B cell (primary cell): Measurements from ENCODE around the gene GNG7. TPM values are rescaled to one million over a fixed set of nuclear protein-coding genes. Genes with fewer than 3 reads are reported as not detected.

Experiments used
- ATAC-seq: fragments of 200-7000 bp; cut with Tn5 transposase; one replicate; pipeline ENCODE4 v1.10.0; 2021; ENCODE audit warnings: low read depth, mild to moderate bottlenecking, moderate number of reproducible peaks, moderate library complexity
- CTCF ChIA-PET: fragments of 350-600 bp; sonication (Branson Sonifier 250); formaldehyde crosslinking; loops from one replicate; lab custom pipeline; 2021; ENCODE audit warnings: antibody characterized with exemption, inconsistent platforms; lab: Charles Lee
- POLR2A ChIA-PET: fragments of 350-600 bp; sonication (Branson Sonifier 250); formaldehyde crosslinking; loops from one replicate; lab custom pipeline; 2021; ENCODE audit warnings: antibody characterized with exemption; lab: Charles Lee
- DNase-seq: peaks from one replicate; pipeline ENCODE4 v3.0.0; 2013
- H2AFZ ChIP-seq: 2 replicates; pipeline ENCODE4 v1.6.1; 2012; ENCODE audit warnings: mild to moderate bottlenecking, low read depth, low read length; ENCODE audit not compliant: insufficient read depth, poor library complexity, severe bottlenecking
- H3K27ac ChIP-seq, 2 donors: 1 replicate in 1 of 2; 2 replicates in 1 of 2; pipeline ENCODE4 v1.5.1; 2012 to 2013; ENCODE audit warnings: low read length in 2 of 2, mild to moderate bottlenecking in 2 of 2, moderate library complexity in 1 of 2
- H3K27me3 ChIP-seq, 4 experiments: fragments of 200-600 bp in 1 of 4; sonication (generic) in 1 of 4; replicated peaks in 1 of 4; 1 replicate in 2 of 4; 2 replicates in 2 of 4; pipeline versions ENCODE4 v1.6.1 to v1.7.0; 2013 to 2016; ENCODE audit warnings: low read length in 3 of 4, mild to moderate bottlenecking in 2 of 4, mixed read lengths in 1 of 4, moderate library complexity in 1 of 4; ENCODE audit not compliant: insufficient read depth in 4 of 4, control insufficient read depth in 3 of 4; ENCODE audit errors: control extremely low read depth in 1 of 4
- H3K36me3 ChIP-seq, 2 experiments: replicated peaks in 1 of 2; 1 replicate in 1 of 2; 2 replicates in 1 of 2; pipeline versions ENCODE4 v1.6.1 to v1.7.1; 2013; ENCODE audit warnings: low read length in 1 of 2; ENCODE audit not compliant: insufficient read depth in 2 of 2, control insufficient read depth in 1 of 2; ENCODE audit errors: control extremely low read depth in 1 of 2, extremely low read depth in 1 of 2
- H3K4me1 ChIP-seq, 2 donors: fragments of 200-600 bp in 1 of 2; sonication (generic) in 1 of 2; 1 replicate in 1 of 2; 2 replicates in 1 of 2; pipeline versions ENCODE4 v1.5.1 to v1.6.1; 2013 to 2017; ENCODE audit warnings: low read length in 2 of 2; ENCODE audit not compliant: control insufficient read depth in 2 of 2, insufficient read depth in 2 of 2
- H3K4me2 ChIP-seq: replicated peaks from 2 replicates; pipeline ENCODE3; 2012; ENCODE audit warnings: mild to moderate bottlenecking, low read depth, low read length; ENCODE audit not compliant: poor library complexity, severe bottlenecking
- H3K4me3 ChIP-seq, 5 experiments: fragments of 200-600 bp in 1 of 5; sonication (generic) in 1 of 5; 1 replicate in 3 of 5; 2 replicates in 2 of 5; pipeline versions ENCODE4 v1.5.1 to v1.7.0; 2011 to 2016; ENCODE audit warnings: low read length in 4 of 5, mild to moderate bottlenecking in 4 of 5, low read depth in 2 of 5, control low read depth in 1 of 5, moderate library complexity in 1 of 5; ENCODE audit not compliant: insufficient read depth in 1 of 5; ENCODE audit errors: control extremely low read depth in 1 of 5, extremely low read depth in 1 of 5
- H3K79me2 ChIP-seq: fragments of 200-600 bp; sonication (generic); one replicate; pipeline ENCODE4 v1.6.0; 2016; ENCODE audit warnings: low read length; ENCODE audit not compliant: control insufficient read depth, insufficient read depth
- H3K9ac ChIP-seq: fragments of 200-600 bp; sonication (generic); 2 replicates; pipeline ENCODE4 v1.6.1; 2017; ENCODE audit warnings: mild to moderate bottlenecking, low read length, moderate library complexity
- H3K9me3 ChIP-seq, 3 donors: one replicate each; pipeline versions ENCODE4 v1.6.1 to v1.7.1; 2013; ENCODE audit warnings: low read length in 2 of 3; ENCODE audit not compliant: control insufficient read depth in 2 of 3, insufficient read depth in 1 of 3; ENCODE audit errors: control extremely low read depth in 1 of 3
- H4K20me1 ChIP-seq: 2 replicates; pipeline ENCODE4 v1.6.0; 2012; ENCODE audit warnings: mild to moderate bottlenecking, low read length; ENCODE audit not compliant: insufficient read depth, control insufficient read depth, poor library complexity, severe bottlenecking
- H3K27ac Mint-ChIP-seq: one replicate; pipeline ENCODE4 v1.8.0; 2021; ENCODE audit warnings: mixed read lengths
- H3K27me3 Mint-ChIP-seq: one replicate; pipeline ENCODE4 v1.8.0; 2021; ENCODE audit warnings: mixed read lengths
- H3K4me1 Mint-ChIP-seq: one replicate; pipeline ENCODE4 v1.8.0; 2021; ENCODE audit warnings: mixed read lengths
- H3K4me3 Mint-ChIP-seq: one replicate; pipeline ENCODE4 v1.8.0; 2021; ENCODE audit warnings: mixed read lengths
- H3K9me3 Mint-ChIP-seq: one replicate; pipeline ENCODE4 v1.8.0; 2022; ENCODE audit warnings: mixed read lengths; ENCODE audit not compliant: insufficient read depth
- CTCF ChIP-seq: fragments of 200-600 bp; IDR thresholded peaks from one replicate; pipeline ENCODE4 v1.8.0; 2022; ENCODE audit warnings: antibody characterized with exemption, mild to moderate bottlenecking
- EZH2 ChIP-seq: IDR thresholded peaks from 2 replicates; pipeline ENCODE4 v1.6.1; 2012; ENCODE audit warnings: borderline replicate concordance, low read depth, mild to moderate bottlenecking, moderate library complexity, low read length; ENCODE audit not compliant: insufficient read depth, poor library complexity, severe bottlenecking
- WGBS: methylation state at CpG from one replicate; pipeline ENCODE4 v1.1.5; 2013; ENCODE audit warnings: missing lambda C conversion rate; ENCODE audit not compliant: insufficient coverage; 5-methylcytosine and 5-hydroxymethylcytosine counted together
- intact Hi-C: fragments of 100-400 bp; cut with micrococcal nuclease; formaldehyde crosslinking; loops from one replicate; pipeline ENCODE4 v1.10.0; 2022
- polyA plus RNA-seq: library from polyadenylated mRNA; depleted of rRNA; stranded (reverse); fragments of >200 nt; gene quantifications from 2 replicates; pipeline ENCODE4 v1.2.3, GENCODE V29; 2012
- total RNA-seq, 2 donors: library from RNA; stranded (reverse); fragments of 120-200 nt in 1 of 2; gene quantifications; 1 replicate in 1 of 2; 2 replicates in 1 of 2; pipeline versions ENCODE4 v1.2.3 to v1.2.4, GENCODE V29; 2013 to 2022

GNG7 gene
- total and polyA plus RNA-seq, 2 donors (not counting 1 experiment from before 2014, with no cell fraction given), result 76.3 to 153 TPM

DNA sequence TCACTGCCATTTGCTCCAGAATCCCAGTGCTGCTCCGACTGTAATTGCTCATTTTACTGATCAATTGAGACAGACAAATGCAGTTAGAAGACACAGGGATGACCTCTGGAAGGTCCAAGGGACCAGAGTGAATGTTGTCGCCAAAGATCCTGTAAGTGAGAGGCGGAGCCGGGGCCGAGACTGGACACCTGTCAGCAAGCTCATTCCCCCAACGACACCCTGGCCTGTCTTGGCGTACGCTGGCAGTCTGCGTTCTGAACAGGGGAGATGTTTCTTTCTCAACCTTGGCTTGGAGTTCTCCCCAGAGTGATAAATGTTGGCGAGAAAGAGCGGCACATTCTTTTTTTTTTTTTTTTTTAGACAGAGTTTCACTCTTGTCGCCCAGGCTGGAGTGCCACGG, 202.3 kb downstream of the GNG7 start:
- Mint-ChIP-seq H3K4me1 (peaks cover 13% of the 10 kb centered on the region), H3K27ac (no peak overlapping the region), H3K4me3 (no peak overlapping the region), H3K27me3 (peaks cover 8% of the 10 kb centered on the region), H3K9me3 (no peaks in the 10 kb centered on the region)
- ATAC-seq (no peak), DNase-seq (no peak)
- no peak overlapping the region for H3K4me2 ChIP-seq
- TF ChIP-seq EZH2 (no peak), CTCF (no peak)
- no peak overlapping the region for H2AFZ ChIP-seq
- no peak overlapping the region for H3K4me3 ChIP-seq
- peaks cover 0 to 7% (median 0%) of the 10 kb centered on the region in 3 donors for H3K9me3 ChIP-seq
- intact Hi-C loops, result no loop called here
- no peaks in the 10 kb centered on the region for H4K20me1 ChIP-seq
- H3K4me1 ChIP-seq, result peaks cover 8 to 14% of the 10 kb centered on the region in 2 donors
- CTCF ChIA-PET, result interaction anchor here (0.6 kb wide), 1 partner anchor 180 kb away, joined by 6 read pairs; no protein-coding TSS in a partner anchor
- no peaks in the 10 kb centered on the region for H3K36me3 ChIP-seq
- H3K27ac ChIP-seq, result no peak overlapping the region
- peaks cover 0 to 8% (median under 1%) of the 10 kb centered on the region in 4 experiments for H3K27me3 ChIP-seq
- no peak overlapping the region for H3K9ac ChIP-seq
- no peaks in the 10 kb centered on the region for H3K79me2 ChIP-seq
- POLR2A ChIA-PET, result interaction anchor here (0.6 to 0.7 kb wide), 4 partner anchors 20 to 350 kb away, joined by 4 to 5 read pairs (median 4); no protein-coding TSS in a partner anchor
- 93% methylated on average over 13 of the region's 13 CpGs for WGBS

DNA sequence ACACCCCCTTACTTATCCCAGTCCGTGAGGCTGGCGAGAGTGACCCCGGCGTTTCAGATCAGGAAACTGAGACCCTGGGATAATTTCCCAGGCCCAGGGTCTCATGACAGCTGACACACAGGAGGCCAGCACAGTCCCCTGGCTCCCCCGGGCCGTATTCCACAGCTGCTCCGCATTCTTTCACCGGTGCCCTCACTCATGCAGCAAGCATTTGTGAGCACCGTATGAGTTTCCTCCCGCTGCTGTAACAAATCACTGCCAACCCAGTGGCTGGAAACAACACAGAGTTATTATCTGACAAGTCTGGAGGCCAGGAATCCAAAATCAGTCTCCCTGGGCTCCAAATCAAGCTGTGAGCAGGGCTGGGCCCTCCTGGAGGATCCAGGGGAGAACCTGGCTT, 205.3 kb downstream of the GNG7 start:
- 97% methylated on average over 10 of the region's 10 CpGs for WGBS

More for the DNA sequence above, 205.3 kb downstream of the GNG7 start:
- Histone ChIP-seq H3K4me1 (peaks cover 13 to 19% of the 10 kb centered on the region in 2 donors), H4K20me1 (no peaks in the 10 kb centered on the region), H2AFZ (no peak overlapping the region), H3K9me3 (peaks cover 0 to 11% (median 0%) of the 10 kb centered on the region in 3 donors), H3K4me2 (no peak overlapping the region), H3K36me3 (no peaks in the 10 kb centered on the region), H3K79me2 (no peaks in the 10 kb centered on the region), H3K27ac (no peak overlapping the region), H3K9ac (no peak overlapping the region), H3K27me3 (peaks cover 0 to 28% (median 6%) of the 10 kb centered on the region in 4 experiments), H3K4me3 (no peak overlapping the region)
- no peaks in the 10 kb centered on the region for H3K9me3 Mint-ChIP-seq
- CTCF ChIA-PET, result interaction anchor here (1.5 to 2.4 kb wide), 2 partner anchors 114 to 117 kb away, joined by 5 to 6 read pairs; no protein-coding TSS in a partner anchor
- H3K27ac Mint-ChIP-seq, result no peak overlapping the region
- no peak for DNase-seq
- POLR2A ChIA-PET, result no interaction called here
- H3K4me1 Mint-ChIP-seq, result peaks cover 17% of the 10 kb centered on the region
- no peak overlapping the region for H3K4me3 Mint-ChIP-seq
- peaks cover 20% of the 10 kb centered on the region for H3K27me3 Mint-ChIP-seq
- TF ChIP-seq CTCF, result no peak
- no peak for TF ChIP-seq EZH2
- no peak for ATAC-seq
- intact Hi-C loops, result no loop called here
